ENCODE measurements around the gene NKD2. TPM values are rescaled to one million over a fixed set of nuclear protein-coding genes. Genes with fewer than 3 reads are reported as not detected.

NKD2 gene
- total and polyA plus RNA-seq, 2 experiments from 2014 or later, result 9.0 to 11.9 TPM

DNA sequence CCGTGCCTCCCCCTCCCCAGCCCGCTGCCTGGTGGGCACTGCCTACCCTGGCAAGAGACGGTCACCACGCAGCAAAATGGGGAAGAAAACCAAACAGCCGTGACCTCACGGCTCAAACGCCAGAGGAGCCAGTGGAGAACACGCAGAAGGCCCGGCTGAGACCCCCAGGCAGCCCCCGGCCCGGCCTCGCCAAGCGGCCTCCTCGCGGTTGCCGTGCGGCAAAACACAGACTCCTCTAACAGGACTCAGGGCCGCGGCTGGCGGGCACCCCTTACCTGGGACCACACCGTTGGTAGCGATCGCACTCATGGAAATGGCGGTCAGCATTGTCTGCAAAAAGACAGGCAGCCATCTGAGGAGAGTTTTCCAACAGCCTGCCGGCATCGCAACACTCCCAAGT, 79.4 kb downstream of the NKD2 start (continued):
- TF ChIP-seq EZH2 (IDR thresholded peaks at IDR 0.05; ENCODE audit: low read depth, unreplicated experiment) (no peak), ZNF331 (CRISPR knock-in tag; IDR thresholded peaks at IDR 0.05; ENCODE audit: low read depth) (no peak), NANOG (IDR thresholded peaks at IDR 0.05; ENCODE audit: borderline replicate concordance) (no peak)

Small RNA genes within 50 kb of the gene (microRNA-seq; reads per million reads assigned to microRNA genes)
- not detected for gene MIR4635

Small RNA genes within 50 kb of the gene (small RNA-seq; reads per million reads assigned to genes)
- not detected for gene MIR4635 (ENCODE audit: low replicate concordance)

Other genes with a start within 250 kb of the NKD2 start
- gene ZDHHC11B, start 224.1 kb upstream of the NKD2 start, total RNA-seq (2014; rRNA removed; shearing (Covaris generic)), result 1.2 and 1.3 TPM in 2 replicates
- 0.83 and 0.89 TPM in 2 replicates for gene ZDHHC11B, start 224.1 kb upstream of the NKD2 start, polyA plus RNA-seq (2016; fragmentation: Nextera tagmentation; extraction: Ambion mirVana)
- 21.8 and 29.1 TPM in 2 replicates for gene ZDHHC11, start 157.8 kb upstream of the NKD2 start, total RNA-seq (2014; rRNA removed; shearing (Covaris generic))
- gene ZDHHC11, start 157.8 kb upstream of the NKD2 start, polyA plus RNA-seq (2016; fragmentation: Nextera tagmentation; extraction: Ambion mirVana), result 5.1 and 8.0 TPM in 2 replicates
- 41.6 and 54.7 TPM in 2 replicates for gene BRD9, start 116.0 kb upstream of the NKD2 start, total RNA-seq (2014; rRNA removed; shearing (Covaris generic))
- 29.8 and 32.9 TPM in 2 replicates for gene BRD9, start 116.0 kb upstream of the NKD2 start, polyA plus RNA-seq (2016; fragmentation: Nextera tagmentation; extraction: Ambion mirVana)
- gene TRIP13, start 115.9 kb upstream of the NKD2 start, total RNA-seq (2014; rRNA removed; shearing (Covaris generic)), result 44.4 and 44.8 TPM in 2 replicates
- 42.2 and 42.5 TPM in 2 replicates for gene TRIP13, start 115.9 kb upstream of the NKD2 start, polyA plus RNA-seq (2016; fragmentation: Nextera tagmentation; extraction: Ambion mirVana)
- 32.2 TPM in 2 replicates for gene SLC12A7, start 103.3 kb downstream of the NKD2 start, total RNA-seq (2014; rRNA removed; shearing (Covaris generic))
- gene SLC12A7, start 103.3 kb downstream of the NKD2 start, polyA plus RNA-seq (2016; fragmentation: Nextera tagmentation; extraction: Ambion mirVana), result 7.4 TPM in 2 replicates
- gene SLC6A19, start 192.8 kb downstream of the NKD2 start, total RNA-seq (2014; rRNA removed; shearing (Covaris generic)), result not detected in 2 replicates
- not detected in 2 replicates for gene SLC6A19, start 192.8 kb downstream of the NKD2 start, polyA plus RNA-seq (2016; fragmentation: Nextera tagmentation; extraction: Ambion mirVana)
- gene SLC6A18, start 216.6 kb downstream of the NKD2 start, total RNA-seq (2014; rRNA removed; shearing (Covaris generic)), result not detected in 2 replicates
- not detected in 2 replicates for gene SLC6A18, start 216.6 kb downstream of the NKD2 start, polyA plus RNA-seq (2016; fragmentation: Nextera tagmentation; extraction: Ambion mirVana)

Data from GM23338 (cell line).